CMK (cell line): ENCODE results near the gene RET.
"Not testable (repeated sequence)": the region's sequence is repeated elsewhere in the genome, so short reads cannot be mapped to it uniquely, and the experiment has no call there.

ENCODE experiments used
- DNase-seq: peaks from one replicate; pipeline ENCODE4 v3.0.0-alpha.2; 2010; ENCODE audit warnings: low read depth

Gene RET

DNA sequence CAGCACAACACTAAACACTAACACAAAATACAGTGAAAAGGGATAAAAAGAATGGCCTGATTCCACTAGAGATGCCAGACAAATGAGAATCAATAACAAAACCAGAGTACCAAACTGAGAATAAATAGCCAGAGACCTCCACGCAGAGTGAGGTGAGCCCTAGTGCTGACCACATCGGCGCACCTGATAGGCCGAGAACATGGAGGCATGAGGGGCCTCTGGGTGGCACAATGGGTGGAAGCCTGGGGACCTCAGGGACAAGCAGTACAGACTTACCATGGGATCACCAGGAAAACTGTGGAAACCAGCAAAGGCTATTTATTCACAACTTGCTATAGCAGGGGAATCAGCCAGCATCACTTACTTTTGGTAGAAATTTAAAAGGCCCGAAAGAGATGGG lies 59.6 kb downstream of the RET start:
- DNase-seq = no peak

DNA sequence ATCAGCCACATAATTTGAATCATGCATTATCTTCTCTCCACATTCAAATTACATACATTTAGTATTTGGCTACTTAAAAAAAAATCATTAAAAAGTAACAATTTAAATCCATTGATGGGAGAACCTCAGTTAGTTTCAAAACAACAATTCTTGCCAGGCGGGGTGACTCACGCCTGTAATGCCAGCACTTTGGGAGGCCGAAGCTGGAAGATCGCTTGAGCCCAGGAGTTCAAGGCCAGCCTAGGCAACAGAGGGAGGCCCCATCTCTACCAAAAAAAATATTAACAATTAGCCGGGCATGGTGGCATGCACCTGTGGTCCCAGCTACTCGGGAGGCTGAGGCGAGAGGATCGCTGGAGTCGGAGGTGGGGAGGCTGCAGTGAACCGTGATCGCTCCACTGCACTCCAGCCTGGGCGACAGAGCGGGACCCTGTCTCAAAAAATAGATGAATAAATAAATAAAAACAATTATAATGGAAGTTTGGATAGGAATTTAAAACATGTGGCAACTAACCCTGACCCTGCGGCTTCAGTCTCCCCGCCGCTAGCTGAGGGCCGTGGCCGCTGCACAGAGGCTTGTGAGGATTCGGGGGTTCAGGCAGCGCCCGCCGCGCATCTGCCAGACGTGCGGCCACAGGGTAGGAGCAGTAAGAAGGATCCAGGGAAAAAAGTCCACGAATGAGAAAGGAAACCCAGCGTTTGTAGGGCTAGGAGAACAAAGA lies 60.3 kb downstream of the RET start:
- no peak for DNase-seq

DNA sequence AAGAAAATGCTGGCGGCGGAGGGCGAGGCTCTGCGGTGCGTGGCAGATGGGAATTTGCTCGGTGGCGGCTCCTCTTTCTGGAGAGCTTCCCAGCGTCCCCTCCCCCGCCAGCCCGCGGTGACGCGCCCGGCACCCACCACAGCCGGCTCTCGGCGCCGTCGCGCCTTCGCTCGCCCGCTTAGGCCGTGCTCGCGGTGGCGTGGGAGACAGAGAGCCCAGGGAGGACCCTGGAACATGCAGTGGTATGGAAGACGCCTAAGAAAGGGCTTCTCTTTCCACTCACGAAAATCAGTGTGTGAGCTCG lies 60.8 kb downstream of the RET start:
- no peak for DNase-seq

DNA sequence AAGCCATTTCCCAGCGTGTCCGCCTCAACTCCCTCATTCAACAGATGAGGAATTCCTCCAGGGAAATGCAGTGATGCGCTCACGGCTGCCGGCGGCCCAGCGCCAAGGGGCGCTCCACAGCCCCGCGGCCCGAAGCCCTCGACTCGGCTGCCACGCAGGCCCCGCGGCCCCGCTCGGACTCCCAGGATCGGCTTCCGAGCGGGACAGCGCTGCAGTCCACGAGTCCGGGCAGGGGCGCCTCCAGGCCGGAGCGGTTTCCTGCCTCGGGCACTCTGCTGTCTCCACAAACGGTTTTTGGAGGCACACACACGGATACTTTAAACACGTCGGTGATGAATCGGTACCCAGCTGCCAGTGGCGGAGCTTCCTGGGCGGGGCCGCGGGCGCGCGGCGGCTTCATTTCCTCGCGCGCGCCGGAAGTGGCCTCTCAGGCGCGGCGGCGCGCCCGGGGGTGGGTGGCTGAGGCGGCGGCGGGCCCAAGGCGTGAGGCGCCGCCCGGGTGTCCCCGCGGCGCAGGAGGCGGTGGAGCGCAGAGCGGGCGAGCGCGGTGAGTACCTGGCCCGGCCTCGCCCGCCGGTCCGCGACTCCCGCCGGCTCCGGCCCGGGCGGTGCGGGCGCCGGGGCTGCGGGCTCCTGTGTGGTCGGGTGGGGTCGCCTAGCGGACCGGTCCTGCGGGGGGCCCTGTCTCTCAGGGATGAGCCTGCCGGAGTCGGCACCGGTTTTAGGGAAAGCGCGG lies 61.3 kb downstream of the RET start, which contains the start of gene CSGALNACT2:
Gene CSGALNACT2 (plus strand): TSS at position 425 of the 736 bp plus-strand sequence. CDS start 16,705 bp downstream, outside the sequence.
- peak; percentile 34 for DNase-seq

DNA sequence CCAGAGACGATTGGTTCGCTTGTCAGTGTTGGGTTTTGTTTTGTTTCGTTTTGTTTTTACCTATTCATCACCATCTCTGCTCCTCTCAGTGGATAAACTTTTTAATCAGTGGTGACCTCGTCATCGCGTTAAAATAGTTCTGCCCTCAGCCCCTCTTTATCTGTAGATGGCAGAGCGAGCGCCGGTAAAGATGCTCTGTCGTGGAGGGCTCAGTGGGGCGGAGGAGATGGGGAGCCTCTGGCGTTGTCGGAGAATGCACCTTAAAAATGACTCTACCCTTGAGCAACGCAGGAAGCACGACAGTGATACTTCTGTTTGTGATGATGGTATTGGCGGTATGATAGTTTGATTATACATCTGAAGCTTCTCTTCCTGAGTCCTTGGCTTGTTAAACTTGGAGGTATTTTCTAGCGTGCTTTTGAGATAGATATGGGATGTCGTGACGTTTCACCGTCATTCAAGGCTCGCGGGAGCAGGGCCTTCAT lies 61.9 kb downstream of the RET start:
- DNase-seq = no peak

DNA sequence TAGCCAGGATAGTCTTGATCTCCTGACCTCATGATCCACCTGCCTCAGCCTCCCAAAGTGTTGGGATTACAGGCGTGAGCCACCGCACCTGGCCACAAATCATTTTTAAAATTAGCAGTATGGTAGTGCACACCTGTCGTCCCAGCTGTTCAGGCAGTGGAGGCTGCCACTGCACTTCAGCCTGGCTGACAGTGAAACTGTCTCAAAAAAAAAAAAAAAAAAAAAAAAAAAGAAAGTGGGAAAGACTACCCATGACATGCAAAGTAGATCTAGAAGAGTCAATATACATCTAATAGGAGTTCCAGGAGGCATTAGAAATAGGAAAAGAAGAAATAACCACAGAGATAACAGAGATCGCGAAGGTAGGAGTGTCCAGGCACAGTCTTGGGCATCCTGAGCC lies 64.6 kb downstream of the RET start:
- no peak for DNase-seq

DNA sequence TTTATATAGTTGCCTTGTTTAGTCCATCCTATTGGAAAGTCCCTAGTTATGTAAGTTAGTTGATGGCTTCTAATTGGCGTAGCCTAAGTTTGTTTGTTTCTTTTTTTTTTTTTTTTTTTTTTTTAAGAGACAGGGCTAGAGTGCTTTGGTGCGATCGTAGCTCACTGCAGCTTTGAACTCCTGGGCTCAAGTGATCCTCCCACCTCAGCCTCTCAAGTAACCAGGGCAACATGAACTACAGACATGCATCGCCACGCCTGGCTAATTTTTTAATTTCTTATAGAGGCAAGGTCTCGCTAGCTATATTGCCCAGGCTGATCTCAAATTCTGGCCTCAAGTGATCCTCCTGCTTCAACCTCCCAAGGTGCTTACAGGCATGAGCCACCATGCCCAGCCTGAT lies 68.4 kb downstream of the RET start:
- DNase-seq = no peak

DNA sequence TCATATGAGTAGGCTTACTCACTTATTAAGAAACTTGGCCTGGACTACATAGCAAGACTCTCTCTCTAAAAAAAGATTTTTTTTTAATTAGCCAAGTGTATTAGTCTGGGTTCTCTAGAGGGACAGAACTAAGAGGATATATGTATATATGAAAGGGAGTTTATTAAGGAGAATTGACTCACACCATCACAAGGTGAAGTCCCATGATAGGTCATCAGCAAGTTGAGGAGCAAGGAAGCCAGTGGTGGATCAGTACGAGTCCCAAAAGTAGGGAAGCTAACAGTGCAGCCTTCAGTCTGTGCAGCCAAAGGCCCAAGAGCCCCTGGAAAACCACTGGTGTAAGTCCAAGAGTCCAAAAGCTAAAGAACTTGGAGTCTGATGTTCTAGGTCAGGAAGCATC lies 69.1 kb downstream of the RET start:
- not testable (repeated sequence) for DNase-seq

DNA sequence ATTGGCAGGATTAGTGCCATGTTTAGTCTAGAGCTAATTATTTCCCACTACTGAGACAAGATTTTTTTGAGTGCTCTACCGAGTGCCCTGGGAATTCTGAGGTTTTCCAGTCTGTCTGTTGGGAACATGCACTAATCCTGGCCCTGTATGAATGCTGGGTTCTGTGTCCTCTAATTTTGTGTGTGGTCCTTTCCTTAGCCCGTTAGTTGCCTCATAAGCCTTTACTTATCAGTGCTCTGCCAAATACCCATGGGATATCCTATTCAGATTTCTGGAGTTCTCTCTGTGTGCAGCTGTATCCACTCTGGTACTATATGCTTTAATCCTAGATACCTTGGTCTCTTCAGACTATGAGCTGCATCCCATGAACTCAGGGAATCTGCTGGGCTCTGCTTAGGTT lies 74.5 kb downstream of the RET start:
- no peak for DNase-seq

DNA sequence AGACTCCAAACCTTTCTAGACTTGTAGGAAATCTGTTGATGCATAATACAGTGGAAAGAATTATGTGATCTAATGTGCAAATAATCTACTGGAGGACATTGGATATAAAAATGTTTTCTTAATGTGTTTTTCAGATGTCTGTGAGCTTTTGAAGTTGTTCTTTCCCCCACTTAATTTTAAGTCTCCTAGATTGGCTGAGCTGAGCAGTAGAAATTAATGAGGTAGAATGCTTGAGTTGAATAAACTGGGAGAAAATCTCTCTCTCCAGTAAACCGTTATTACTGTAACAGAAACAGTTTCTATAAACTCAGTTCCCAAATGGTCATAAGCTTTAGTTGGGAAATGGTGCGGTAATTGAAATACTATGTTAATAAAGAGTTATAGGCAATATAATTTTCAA lies 77.0 kb downstream of the RET start:
- no peak for DNase-seq

DNA sequence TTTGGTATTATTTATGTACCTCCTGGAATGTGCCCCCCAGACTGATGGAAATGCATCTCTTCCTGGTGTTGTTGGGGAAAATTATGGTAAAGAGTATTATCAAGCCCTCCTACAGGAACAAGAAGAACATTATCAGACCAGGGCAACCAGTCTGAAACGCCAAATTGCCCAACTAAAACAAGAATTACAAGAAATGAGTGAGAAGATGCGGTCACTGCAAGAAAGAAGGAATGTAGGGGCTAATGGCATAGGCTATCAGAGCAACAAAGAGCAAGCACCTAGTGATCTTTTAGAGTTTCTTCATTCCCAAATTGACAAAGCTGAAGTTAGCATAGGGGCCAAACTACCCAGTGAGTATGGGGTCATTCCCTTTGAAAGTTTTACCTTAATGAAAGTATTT lies 78.4 kb downstream of the RET start:
- no peak for DNase-seq

DNA sequence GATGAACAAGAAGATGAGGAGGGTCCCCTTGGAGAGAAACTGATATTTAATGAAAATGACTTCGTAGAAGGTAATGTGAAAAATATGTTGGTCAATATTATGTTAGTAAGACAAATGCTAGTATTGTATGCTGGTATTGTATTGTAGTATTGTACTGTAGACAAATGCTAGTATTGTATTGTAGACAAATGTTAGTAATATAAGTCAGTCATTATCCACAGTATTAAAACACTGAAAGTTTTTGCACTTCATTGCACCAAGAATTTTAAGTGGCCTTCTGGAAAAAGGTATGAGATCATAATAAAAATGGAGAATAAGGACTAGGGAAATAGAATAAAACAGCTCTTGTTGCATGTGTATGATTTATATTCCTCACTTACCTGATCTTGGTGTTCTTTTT lies 78.9 kb downstream of the RET start:
- no peak for DNase-seq

DNA sequence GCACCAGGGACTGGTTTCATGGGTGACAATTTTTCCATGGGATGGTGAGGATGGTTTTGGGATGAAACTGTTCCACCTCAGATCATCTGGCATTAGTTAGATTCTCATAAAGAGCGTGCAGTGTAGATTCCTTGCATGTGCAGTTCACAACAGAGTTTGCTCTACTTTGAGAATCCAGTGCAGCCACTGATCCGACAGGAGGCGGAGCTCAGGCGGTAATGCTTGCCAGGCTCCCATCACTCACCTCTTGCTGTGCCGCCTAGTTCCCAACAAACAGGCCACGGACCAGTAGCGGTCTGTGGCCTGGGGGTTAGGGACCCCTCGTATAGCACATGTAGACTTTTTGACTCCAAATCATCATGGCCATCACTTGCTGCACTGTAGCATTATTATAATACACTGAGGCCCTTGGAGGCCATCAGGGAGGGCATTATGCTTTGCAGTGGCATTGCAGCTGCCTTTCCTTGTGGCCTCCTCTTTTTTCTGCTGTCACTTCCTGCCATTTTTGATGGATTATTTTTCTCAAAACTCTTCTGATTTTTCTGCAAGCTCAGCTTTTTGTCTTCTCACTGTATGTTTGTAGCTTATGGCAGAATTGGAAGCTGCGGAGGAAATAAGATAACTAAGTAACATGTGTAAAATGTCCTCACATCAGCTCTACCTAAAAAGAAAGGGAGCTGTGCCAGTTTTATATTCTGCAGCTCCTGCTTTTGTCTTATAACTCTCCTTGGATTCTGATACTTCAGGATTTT lies 79.9 kb downstream of the RET start:
- DNase-seq = no peak

DNA sequence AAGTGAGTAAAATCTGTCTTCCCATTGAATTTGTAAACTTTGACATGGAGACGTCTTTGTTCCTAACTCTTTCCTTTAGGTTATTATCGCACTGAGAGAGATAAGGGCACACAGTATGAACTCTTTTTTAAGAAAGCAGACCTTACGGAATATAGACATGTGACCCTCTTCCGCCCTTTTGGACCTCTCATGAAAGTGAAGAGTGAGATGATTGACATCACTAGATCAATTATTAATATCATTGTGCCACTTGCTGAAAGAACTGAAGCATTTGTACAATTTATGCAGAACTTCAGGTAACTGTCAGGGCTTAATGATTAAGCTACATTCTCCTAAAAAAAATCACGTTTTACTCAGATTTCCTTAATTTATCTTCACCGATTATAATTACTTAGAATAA lies 81.8 kb downstream of the RET start:
- DNase-seq = no peak

DNA sequence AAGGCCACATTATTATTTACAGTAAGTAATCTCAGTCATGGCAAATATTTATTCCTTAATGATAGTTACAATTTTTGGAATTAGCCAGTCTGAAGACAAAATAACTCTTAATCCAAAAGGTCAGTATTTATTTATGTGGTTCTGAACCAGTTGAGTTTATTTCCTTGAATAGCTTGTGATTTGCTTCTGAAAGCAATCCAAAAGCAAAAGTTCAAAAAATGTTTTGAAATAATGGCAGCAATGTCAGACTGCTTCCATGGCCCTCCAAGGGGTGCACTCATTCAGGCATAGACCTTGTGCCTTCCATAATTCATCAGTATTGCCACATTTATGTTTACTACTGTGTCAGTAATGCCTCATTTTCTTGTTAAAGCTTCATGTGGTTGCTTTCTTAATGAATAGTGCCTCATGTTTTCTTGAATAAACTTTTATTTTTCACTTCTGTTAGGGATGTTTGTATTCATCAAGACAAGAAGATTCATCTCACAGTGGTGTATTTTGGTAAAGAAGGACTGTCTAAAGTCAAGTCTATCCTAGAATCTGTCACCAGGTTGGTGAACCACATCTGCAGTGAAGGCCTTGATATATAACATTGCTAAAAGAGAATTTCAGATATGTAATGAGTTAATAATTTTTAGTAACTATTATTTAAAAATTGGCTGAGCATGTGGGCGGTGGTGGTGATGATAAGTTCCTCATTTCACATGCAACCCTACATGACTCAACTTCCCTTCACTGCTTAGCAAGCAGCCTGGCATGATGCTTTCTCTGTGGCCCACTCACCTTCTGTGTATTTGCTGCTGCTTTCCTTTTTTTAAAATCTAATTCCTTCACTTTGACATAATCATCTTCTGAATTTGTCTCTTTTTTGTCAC lies 83.4 kb downstream of the RET start:
- DNase-seq = no peak

DNA sequence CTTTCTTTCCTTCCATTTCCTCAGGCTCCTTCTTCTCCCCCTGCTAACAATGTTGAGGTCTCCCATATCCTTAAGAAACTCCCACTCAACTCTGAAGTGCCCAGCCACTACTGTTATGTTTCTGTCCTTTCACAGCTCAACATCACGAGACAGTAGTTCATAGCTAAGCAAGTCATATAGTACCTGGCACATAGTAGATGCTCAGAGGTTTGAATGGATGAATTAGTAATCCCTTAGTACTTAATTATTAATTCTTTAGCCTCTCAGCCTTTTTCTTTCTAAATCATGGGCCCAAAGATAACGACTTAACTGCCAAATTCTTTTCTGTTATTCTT lies 84.0 kb downstream of the RET start:
- DNase-seq = no peak

DNA sequence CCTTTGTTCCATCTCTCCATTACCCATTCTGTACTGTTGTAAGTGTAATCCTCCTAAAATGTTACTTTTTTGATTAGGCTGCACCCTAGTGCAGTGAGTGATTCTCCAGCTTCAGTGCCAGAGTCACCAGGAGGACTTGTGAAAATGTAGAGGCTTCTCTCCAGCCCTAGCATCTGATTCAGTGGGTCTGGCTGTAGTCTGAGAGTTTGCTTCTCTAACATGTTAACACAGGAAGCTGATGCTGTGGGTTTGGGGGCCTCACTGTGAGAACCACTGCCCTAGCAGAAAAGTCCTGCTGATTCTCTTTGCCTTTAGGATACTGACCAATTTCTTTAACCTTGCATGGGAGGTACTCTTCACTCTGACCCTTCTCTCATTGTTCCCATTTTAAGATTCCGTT lies 85.7 kb downstream of the RET start:
- no peak for DNase-seq

DNA sequence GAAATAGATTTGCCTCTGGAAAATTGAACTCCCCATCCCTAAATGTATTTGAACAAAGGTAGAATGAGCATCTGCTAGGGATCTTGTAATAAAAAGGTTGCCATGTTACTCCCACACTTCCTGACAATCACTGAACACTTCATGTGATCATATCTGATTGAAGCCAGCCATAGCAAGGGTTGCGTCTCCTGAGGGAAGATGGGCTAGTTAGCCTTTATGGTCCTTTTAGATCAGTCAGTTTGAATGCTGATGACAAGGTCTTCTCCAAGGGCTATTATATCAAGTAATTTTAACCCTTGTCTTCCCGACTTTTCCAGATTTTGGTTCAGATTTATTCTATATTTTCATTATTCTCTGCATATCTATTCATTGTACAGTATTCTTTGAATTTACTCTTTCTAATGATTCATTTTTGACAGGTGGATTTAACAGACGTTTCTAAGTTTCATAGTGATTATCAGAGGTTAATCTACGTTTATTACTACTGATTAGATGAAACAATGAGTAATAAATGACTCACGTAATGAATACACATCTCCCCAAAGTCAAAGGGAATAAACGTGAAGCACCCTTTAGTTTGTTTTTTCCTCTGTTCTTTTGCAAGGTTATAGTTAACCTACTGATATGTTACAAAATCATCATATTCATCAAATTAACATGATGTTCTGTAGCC lies 89.5 kb downstream of the RET start:
- DNase-seq = no peak

DNA sequence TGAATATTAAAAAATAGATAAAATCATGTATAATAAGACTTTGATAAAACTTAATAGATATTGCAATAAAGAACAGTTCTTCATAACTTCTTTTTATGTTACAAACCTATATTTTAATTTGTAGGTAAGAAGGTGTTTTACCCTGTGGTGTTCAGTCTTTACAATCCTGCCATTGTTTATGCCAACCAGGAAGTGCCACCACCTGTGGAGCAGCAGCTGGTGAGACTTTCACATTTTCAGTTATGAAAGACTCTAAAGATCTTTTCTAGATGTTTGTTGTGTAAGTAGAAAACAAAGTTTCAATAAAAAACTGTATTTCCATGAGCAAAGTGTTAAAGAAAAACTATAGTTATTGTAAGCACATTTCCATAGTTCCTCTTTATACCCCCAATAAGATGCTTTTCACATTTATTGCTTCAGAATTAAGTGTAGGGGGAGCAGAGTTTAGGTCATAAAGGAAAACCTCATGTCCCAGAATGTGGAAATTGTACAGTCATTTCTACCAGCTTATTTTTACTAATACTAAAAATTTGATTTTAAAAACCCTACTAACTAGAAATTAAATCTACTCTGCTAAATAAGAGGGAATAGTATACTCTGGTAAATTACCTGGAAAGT lies 90.1 kb downstream of the RET start:
- no peak for DNase-seq

DNA sequence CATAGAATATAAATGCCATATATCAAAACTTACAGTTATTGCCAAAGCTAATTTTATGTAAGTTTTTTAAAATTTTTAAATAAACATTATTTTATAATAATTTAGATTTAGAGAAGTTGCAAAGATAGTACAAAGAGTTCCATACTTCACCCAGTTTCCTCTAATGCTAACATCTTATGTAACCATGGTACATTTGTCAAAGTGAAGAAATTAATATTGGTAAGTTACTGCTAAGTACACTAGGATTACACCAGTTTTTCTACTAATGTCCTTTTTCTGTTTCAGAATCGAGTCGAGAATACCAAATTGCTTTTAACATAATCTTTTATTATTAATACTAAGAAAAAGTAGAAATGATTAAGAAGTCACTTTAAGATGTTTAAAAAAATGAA lies 90.6 kb downstream of the RET start:
- no peak for DNase-seq

DNA sequence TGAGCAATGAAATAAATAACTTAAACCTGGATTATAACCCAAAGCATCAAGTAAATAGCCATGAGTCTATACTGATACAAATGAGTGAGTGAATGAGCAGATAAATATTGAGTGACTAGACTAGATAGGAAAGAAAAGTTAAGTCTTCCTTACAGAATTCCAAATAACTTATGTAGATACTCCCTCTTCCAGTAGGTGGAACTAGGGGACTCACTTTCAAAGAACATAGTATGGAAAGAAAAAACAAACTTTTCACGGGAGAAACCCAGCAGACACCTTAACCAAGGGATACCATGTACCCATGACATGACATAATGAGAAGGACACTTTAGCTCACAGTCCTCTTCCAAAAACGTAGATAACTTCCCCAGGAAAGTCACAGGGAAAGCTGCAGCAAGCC lies 93.6 kb downstream of the RET start:
- no peak for DNase-seq
